H1 (cell line): Measurements from ENCODE around the gene ARAP2. TPM values are rescaled to one million over a fixed set of nuclear protein-coding genes. Genes with fewer than 3 reads are reported as not detected.

Source experiments
- CTCF ChIA-PET: fragments of 300-600 bp; sonication (Branson Sonifier 250); formaldehyde crosslinking; loops from one replicate; lab custom pipeline; 2021; ENCODE audit not compliant: partially characterized antibody; lab: Charles Lee
- POLR2A ChIA-PET: fragments of 300-600 bp; sonication (Branson Sonifier 250); formaldehyde crosslinking; loops from one replicate; lab custom pipeline; 2021; ENCODE audit warnings: inconsistent platforms; ENCODE audit not compliant: partially characterized antibody; lab: Charles Lee
- DNase-seq, 2 experiments: peaks; one replicate each; pipeline versions ENCODE4 v3.0.0 to v3.0.0-alpha.2; 2010 to 2022; ENCODE audit warnings: low spot score in 2 of 2, low read depth in 1 of 2, mixed read lengths in 1 of 2
- FAIRE-seq: peaks from 2 replicates; lab custom pipeline; 2011; peaks lifted over from hg19 to GRCh38; lab: Jason Lieb, UNC
- H2AFZ ChIP-seq: 2 replicates; pipeline ENCODE4 v1.8.1; 2012; ENCODE audit warnings: low read length, inconsistent platforms
- H2AK5ac ChIP-seq: 2 replicates; pipeline ENCODE4 v1.6.1; 2013; ENCODE audit warnings: low read depth, low read length
- H2BK120ac ChIP-seq: replicated peaks from 2 replicates; pipeline ENCODE3; 2013; ENCODE audit warnings: low read depth, low read length, inconsistent platforms
- H2BK12ac ChIP-seq: 2 replicates; pipeline ENCODE4 v1.6.1; 2013; ENCODE audit warnings: low read depth, low read length
- H2BK15ac ChIP-seq: 2 replicates; pipeline ENCODE4 v1.6.1; 2013; ENCODE audit warnings: low read length
- H2BK20ac ChIP-seq: 2 replicates; pipeline ENCODE4 v1.6.1; 2013; ENCODE audit warnings: low read length
- H2BK5ac ChIP-seq: 2 replicates; pipeline ENCODE4 v1.6.1; 2013; ENCODE audit warnings: low read depth, low read length
- H3K14ac ChIP-seq: 2 replicates; pipeline ENCODE4 v1.6.1; 2013; ENCODE audit warnings: inconsistent platforms; ENCODE audit not compliant: insufficient read length
- H3K18ac ChIP-seq: 2 replicates; pipeline ENCODE4 v1.6.1; 2013; ENCODE audit warnings: low read length; ENCODE audit errors: extremely low read depth
- H3K23ac ChIP-seq: 2 replicates; pipeline ENCODE4 v1.6.1; 2013; ENCODE audit warnings: inconsistent platforms; ENCODE audit not compliant: insufficient read length
- H3K23me2 ChIP-seq: 2 replicates; pipeline ENCODE4 v1.6.1; 2013; ENCODE audit warnings: low read depth, low read length
- H3K27ac ChIP-seq: 2 replicates; pipeline ENCODE4 v1.6.1; 2011; ENCODE audit warnings: low read depth, low read length, inconsistent platforms
- H3K27me3 ChIP-seq, 4 experiments: replicated peaks in 1 of 4; 1 replicate in 1 of 4; 2 replicates in 3 of 4; pipeline versions ENCODE4 v1.6.1 to v1.8.1; 2011 to 2013; ENCODE audit warnings: low read length in 3 of 4, mild to moderate bottlenecking in 3 of 4, inconsistent platforms in 2 of 4, mixed read lengths in 2 of 4, moderate library complexity in 1 of 4; ENCODE audit not compliant: control insufficient read depth in 3 of 4, insufficient read depth in 3 of 4; ENCODE audit errors: extremely low read depth in 1 of 4
- H3K36me3 ChIP-seq, 4 experiments: 2 replicates each; pipeline versions ENCODE4 v1.6.1 to v1.8.1; 2011 to 2013; ENCODE audit warnings: mild to moderate bottlenecking in 4 of 4, low read length in 3 of 4, moderate library complexity in 2 of 4, control low read depth in 1 of 4, inconsistent platforms in 1 of 4; ENCODE audit not compliant: insufficient read depth in 4 of 4, control insufficient read depth in 2 of 4
- H3K4ac ChIP-seq: replicated peaks from 2 replicates; pipeline ENCODE3; 2013; ENCODE audit warnings: low read length, low read depth, mixed read lengths, inconsistent platforms; ENCODE audit not compliant: insufficient read length
- H3K4me1 ChIP-seq, 4 experiments: replicated peaks in 1 of 4; 1 replicate in 1 of 4; 2 replicates in 3 of 4; pipeline versions ENCODE4 v1.6.1 to v1.8.1; 2011 to 2013; ENCODE audit warnings: low read length in 3 of 4, inconsistent platforms in 2 of 4, mixed read lengths in 1 of 4; ENCODE audit not compliant: insufficient read depth in 4 of 4, control insufficient read depth in 3 of 4
- H3K4me2 ChIP-seq, 2 experiments: 2 replicates each; pipeline versions ENCODE4 v1.6.1 to v1.8.1; 2011 to 2013; ENCODE audit warnings: low read depth in 2 of 2, low read length in 2 of 2, control low read depth in 1 of 2, inconsistent platforms in 1 of 2, mild to moderate bottlenecking in 1 of 2; ENCODE audit not compliant: insufficient read depth in 1 of 2
- H3K4me3 ChIP-seq, 4 experiments: fragments of 200-600, 300-600 bp in 1 of 4; sonication (generic), shearing (Covaris generic), sonication (Bioruptor Twin) in 1 of 4; 2 replicates each; pipeline versions ENCODE4 v1.5.1 to v1.8.1; 2011 to 2016; ENCODE audit warnings: low read length in 4 of 4, low read depth in 3 of 4, control low read depth in 2 of 4, inconsistent platforms in 2 of 4, mild to moderate bottlenecking in 2 of 4, mixed read lengths in 1 of 4, moderate library complexity in 1 of 4; ENCODE audit not compliant: insufficient read depth in 2 of 4; ENCODE audit errors: extremely low read depth in 1 of 4
- H3K56ac ChIP-seq: replicated peaks from 2 replicates; pipeline ENCODE3; 2013; ENCODE audit warnings: low read depth, mild to moderate bottlenecking, mixed read lengths, low read length, inconsistent platforms; ENCODE audit not compliant: insufficient read length
- H3K79me1 ChIP-seq: 2 replicates; pipeline ENCODE4 v1.6.1; 2013; ENCODE audit warnings: low read depth, low read length, control low read depth
- H3K79me2 ChIP-seq, 2 experiments: 2 replicates each; pipeline versions ENCODE4 v1.6.1 to v1.8.1; 2012 to 2013; ENCODE audit warnings: low read length in 2 of 2, mild to moderate bottlenecking in 2 of 2, inconsistent platforms in 1 of 2; ENCODE audit not compliant: insufficient read depth in 2 of 2, control insufficient read depth in 1 of 2
- H3K9ac ChIP-seq, 4 experiments: replicated peaks in 1 of 4; 1 replicate in 1 of 4; 2 replicates in 3 of 4; pipeline versions ENCODE4 v1.6.1 to v1.8.1; 2011 to 2013; ENCODE audit warnings: low read depth in 3 of 4, low read length in 3 of 4, control low read depth in 2 of 4, mild to moderate bottlenecking in 2 of 4, moderate library complexity in 2 of 4, inconsistent platforms in 1 of 4; ENCODE audit errors: extremely low read depth in 1 of 4
- H3K9me3 ChIP-seq, 2 experiments: 2 replicates each; pipeline versions ENCODE4 v1.6.1 to v1.8.1; 2012 to 2013; ENCODE audit warnings: mild to moderate bottlenecking in 2 of 2, moderate library complexity in 2 of 2, control low read depth in 1 of 2, inconsistent platforms in 1 of 2, low read depth in 1 of 2, low read length in 1 of 2, mixed read lengths in 1 of 2; ENCODE audit not compliant: insufficient read depth in 2 of 2
- H4K20me1 ChIP-seq, 2 experiments: replicated peaks in 1 of 2; 2 replicates each; pipeline versions ENCODE3 to v1.8.1; 2011 to 2013; ENCODE audit warnings: inconsistent platforms in 2 of 2, low read length in 2 of 2, mild to moderate bottlenecking in 1 of 2; ENCODE audit not compliant: insufficient read depth in 2 of 2, control insufficient read depth in 1 of 2
- H4K5ac ChIP-seq: 2 replicates; pipeline ENCODE4 v1.6.1; 2013; ENCODE audit warnings: low read length, low read depth, mixed read lengths, inconsistent platforms; ENCODE audit not compliant: insufficient read length
- H4K8ac ChIP-seq: 2 replicates; pipeline ENCODE4 v1.8.0; 2013; ENCODE audit warnings: mild to moderate bottlenecking, moderate library complexity, low read length, inconsistent platforms; ENCODE audit not compliant: insufficient read depth; ENCODE audit errors: extremely low read depth
- H4K91ac ChIP-seq: replicated peaks from 2 replicates; pipeline ENCODE3; 2013; ENCODE audit warnings: low read length, mixed read lengths, inconsistent platforms; ENCODE audit not compliant: insufficient read length
- CTBP2 ChIP-seq: IDR thresholded peaks from 2 replicates; pipeline ENCODE4 v1.7.0; 2011; ENCODE audit warnings: borderline replicate concordance, mild to moderate bottlenecking, moderate library complexity, mixed read lengths, low read length; ENCODE audit not compliant: insufficient read depth, insufficient read length
- FOSL1 ChIP-seq: IDR thresholded peaks from 2 replicates; pipeline ENCODE4 v1.6.1; 2011; ENCODE audit warnings: mild to moderate bottlenecking, low read depth, low read length, moderate library complexity; ENCODE audit not compliant: insufficient read depth
- JUN ChIP-seq: IDR thresholded peaks from 2 replicates; pipeline ENCODE4 v1.6.1; 2011; ENCODE audit warnings: low read depth, mild to moderate bottlenecking, improper control_type of control experiment, low read length
- KDM1A ChIP-seq: fragments of 200-600, 300-600 bp; sonication (generic); IDR thresholded peaks from 2 replicates; pipeline ENCODE4 v1.7.1; 2016; ENCODE audit warnings: mild to moderate bottlenecking, low read length, borderline replicate concordance
- MAX ChIP-seq: IDR thresholded peaks from 2 replicates; pipeline ENCODE4 v1.6.1; 2012; ENCODE audit warnings: inconsistent platforms
- NRF1 ChIP-seq: IDR thresholded peaks from 2 replicates; pipeline ENCODE4 v1.6.1; 2011; ENCODE audit warnings: mild to moderate bottlenecking, low read depth, low read length, improper control_type of control experiment
- SIX5 ChIP-seq: IDR thresholded peaks from 2 replicates; pipeline ENCODE4 v1.6.1; 2011; ENCODE audit warnings: mild to moderate bottlenecking, low read depth, low read length
- SUZ12 ChIP-seq: fragments of 200-600 bp; sonication (generic); IDR thresholded peaks from 2 replicates; pipeline ENCODE4 v1.6.1; 2012; ENCODE audit warnings: mild to moderate bottlenecking, inconsistent platforms, low read length, moderate library complexity, mixed read lengths
- TAF7 ChIP-seq: optimal IDR thresholded peaks from 2 replicates; pipeline ENCODE3; 2011; ENCODE audit warnings: low read depth, mild to moderate bottlenecking, inconsistent platforms, low read length, moderate library complexity, borderline replicate concordance
- WGBS, 2 experiments: shearing (Covaris generic) in 1 of 2; methylation state at CpG; one replicate each; pipeline versions ENCODE4 v1.1.6 to v1.1.7; 2013 to 2015; ENCODE audit warnings: low lambda C conversion rate in 2 of 2, mixed read lengths in 2 of 2, inconsistent platforms in 1 of 2, low coverage in 1 of 2, missing lambda C conversion rate in 1 of 2; ENCODE audit not compliant: insufficient replicate concordance in 2 of 2, insufficient coverage in 1 of 2, insufficient read length in 1 of 2; ENCODE audit errors: extremely low coverage in 1 of 2, missing lambda C conversion rate in 1 of 2; 5-methylcytosine and 5-hydroxymethylcytosine counted together
- polyA plus RNA-seq, 7 experiments: library from polyadenylated mRNA; depleted of rRNA in 3 of 7; stranded (reverse) in 5 of 7; unstranded in 2 of 7; fragments of >200 nt in 5 of 7; fragments of 200-250 nt in 2 of 7; gene quantifications; 1 replicate in 5 of 7; 2 replicates in 1 of 7; 4 replicates in 1 of 7; pipeline versions ENCODE4 v1.2.1 to v1.2.3, GENCODE V29; 2011 to 2013; ENCODE audit warnings: missing spikeins in 2 of 7, mixed read lengths in 2 of 7
- total RNA-seq: library from RNA; stranded (reverse); fragmentation: NEBNext Ultra II Directional; extraction: Animal tissue kit (Norgen Biotek cat#: 25700); gene quantifications from 2 replicates; pipeline ENCODE4 v1.2.1, GENCODE V29; 2021
- TF ChIP-seq, protein P1 (sequence below): IDR thresholded peaks from 2 replicates; pipeline ENCODE4 v1.6.1; 2011; ENCODE audit warnings: low read length, improper control_type of control experiment

The ARAP2 gene
- total and polyA plus RNA-seq, 2 of the 8 experiments (the other 6 are each of a cell fraction or from before 2014, with no cell fraction given) = 0.15 to 2.3 TPM

- Histone ChIP-seq H3K79me2 (no peaks in the 10 kb centered on the region), H3K56ac (no peak overlapping the region), H3K23me2 (no peaks in the 10 kb centered on the region; the same call in 1 of the 2 replicates), H4K8ac (no peak overlapping the region), H3K79me1 (no peaks in the 10 kb centered on the region), H2AFZ (no peak overlapping the region), H4K5ac (no peak overlapping the region), H2BK15ac (no peak overlapping the region), H3K4me2 (no peak overlapping the region), H2BK5ac (no peak overlapping the region), H3K9ac (no peak overlapping the region), H3K36me3 (no peaks in the 10 kb centered on the region), H2AK5ac (no peak overlapping the region), H3K4me1 (no peaks in the 10 kb centered on the region), H3K4ac (no peak overlapping the region), H2BK20ac (no peak overlapping the region), H2BK12ac (no peak overlapping the region), H4K91ac (no peak overlapping the region), H3K9me3 (no peaks in the 10 kb centered on the region), H3K27ac (no peak overlapping the region), H2BK120ac (no peak overlapping the region), H3K18ac (no peak overlapping the region), H4K20me1 (no peaks in the 10 kb centered on the region), H3K4me3 (no peak overlapping the region), H3K23ac (no peak overlapping the region), H3K14ac (no peak overlapping the region), H3K27me3 (no peaks in the 10 kb centered on the region)
- no peak for FAIRE-seq
- 85% methylated on average over 3 of the region's 3 CpGs; no CpG with 5 or more reads in 1 of the 2 experiments for WGBS, 2 experiments
- no peak for DNase-seq
- ChIA-PET CTCF (no interaction called here), POLR2A (no interaction called here)
- TF ChIP-seq TAF7 (no peak), JUN (no peak), KDM1A (no peak), SUZ12 (no peak), CTBP2 (no peak), MAX (no peak), FOSL1 (no peak), SIX5 (no peak), NRF1 (no peak)
- TF ChIP-seq, protein P1, sequence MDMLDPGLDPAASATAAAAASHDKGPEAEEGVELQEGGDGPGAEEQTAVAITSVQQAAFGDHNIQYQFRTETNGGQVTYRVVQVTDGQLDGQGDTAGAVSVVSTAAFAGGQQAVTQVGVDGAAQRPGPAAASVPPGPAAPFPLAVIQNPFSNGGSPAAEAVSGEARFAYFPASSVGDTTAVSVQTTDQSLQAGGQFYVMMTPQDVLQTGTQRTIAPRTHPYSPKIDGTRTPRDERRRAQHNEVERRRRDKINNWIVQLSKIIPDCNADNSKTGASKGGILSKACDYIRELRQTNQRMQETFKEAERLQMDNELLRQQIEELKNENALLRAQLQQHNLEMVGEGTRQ = no peak
Observed at GRCh38 chr4:36072529-36072928, 171.8 kb downstream of the ARAP2 start.
